ENCODE measurements around the gene IRX3. TPM values are rescaled to one million over a fixed set of nuclear protein-coding genes. Genes with fewer than 3 reads are reported as not detected.

IRX3 gene
- total RNA-seq, 1 donor from 2014 or later: 3.2 TPM

DNA sequence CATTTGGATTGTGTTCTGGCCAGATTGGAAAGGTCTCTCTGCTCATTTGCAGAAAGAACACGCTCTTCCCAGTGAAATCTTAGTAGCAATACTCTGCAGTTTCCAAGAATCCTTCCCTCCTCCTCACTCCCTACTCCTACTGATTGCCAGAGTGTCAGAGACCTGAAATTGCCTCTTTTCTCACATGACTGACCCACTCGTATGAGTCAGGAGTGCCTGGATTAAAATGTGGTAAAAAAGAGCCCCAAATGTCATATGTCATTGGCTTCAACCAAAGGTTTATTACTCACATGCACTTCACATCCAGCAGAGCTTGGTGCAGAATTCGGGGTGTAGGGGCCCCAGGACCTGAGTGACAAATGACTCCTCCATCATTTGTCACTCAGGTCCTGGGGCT is 39.7 kb upstream of the IRX3 start:
- Histone ChIP-seq H3K27me3 (ENCODE audit: control insufficient read depth, insufficient read depth, low read length) (no peaks in the 10 kb centered on the region), H3K4me3 (ENCODE audit: low read depth, low read length) (no peak overlapping the region), H3K36me3 (ENCODE audit: control insufficient read depth, insufficient read depth, low read length) (no peaks in the 10 kb centered on the region)
- TF ChIP-seq, protein P1, sequence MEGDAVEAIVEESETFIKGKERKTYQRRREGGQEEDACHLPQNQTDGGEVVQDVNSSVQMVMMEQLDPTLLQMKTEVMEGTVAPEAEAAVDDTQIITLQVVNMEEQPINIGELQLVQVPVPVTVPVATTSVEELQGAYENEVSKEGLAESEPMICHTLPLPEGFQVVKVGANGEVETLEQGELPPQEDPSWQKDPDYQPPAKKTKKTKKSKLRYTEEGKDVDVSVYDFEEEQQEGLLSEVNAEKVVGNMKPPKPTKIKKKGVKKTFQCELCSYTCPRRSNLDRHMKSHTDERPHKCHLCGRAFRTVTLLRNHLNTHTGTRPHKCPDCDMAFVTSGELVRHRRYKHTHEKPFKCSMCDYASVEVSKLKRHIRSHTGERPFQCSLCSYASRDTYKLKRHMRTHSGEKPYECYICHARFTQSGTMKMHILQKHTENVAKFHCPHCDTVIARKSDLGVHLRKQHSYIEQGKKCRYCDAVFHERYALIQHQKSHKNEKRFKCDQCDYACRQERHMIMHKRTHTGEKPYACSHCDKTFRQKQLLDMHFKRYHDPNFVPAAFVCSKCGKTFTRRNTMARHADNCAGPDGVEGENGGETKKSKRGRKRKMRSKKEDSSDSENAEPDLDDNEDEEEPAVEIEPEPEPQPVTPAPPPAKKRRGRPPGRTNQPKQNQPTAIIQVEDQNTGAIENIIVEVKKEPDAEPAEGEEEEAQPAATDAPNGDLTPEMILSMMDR (IDR thresholded peaks at IDR 0.05; ENCODE audit: insufficient read depth, low read length, poor library complexity, severe bottlenecking): no peak
- DNase-seq (ENCODE audit: low read depth): peak; percentile 42

- Histone ChIP-seq H3K36me3 (ENCODE audit: control insufficient read depth, insufficient read depth, low read length) (no peaks in the 10 kb centered on the region), H3K27me3 (ENCODE audit: control insufficient read depth, insufficient read depth, low read length) (no peaks in the 10 kb centered on the region), H3K4me3 (ENCODE audit: low read depth, low read length) (no peak overlapping the region)
- DNase-seq (ENCODE audit: low read depth): no peak
- TF ChIP-seq, protein P1 (IDR thresholded peaks at IDR 0.05; ENCODE audit: insufficient read depth, low read length, poor library complexity, severe bottlenecking): no peak
These were observed 39.2 kb upstream of the IRX3 start for GRCh38 chr16:54325616-54326265.

DNA sequence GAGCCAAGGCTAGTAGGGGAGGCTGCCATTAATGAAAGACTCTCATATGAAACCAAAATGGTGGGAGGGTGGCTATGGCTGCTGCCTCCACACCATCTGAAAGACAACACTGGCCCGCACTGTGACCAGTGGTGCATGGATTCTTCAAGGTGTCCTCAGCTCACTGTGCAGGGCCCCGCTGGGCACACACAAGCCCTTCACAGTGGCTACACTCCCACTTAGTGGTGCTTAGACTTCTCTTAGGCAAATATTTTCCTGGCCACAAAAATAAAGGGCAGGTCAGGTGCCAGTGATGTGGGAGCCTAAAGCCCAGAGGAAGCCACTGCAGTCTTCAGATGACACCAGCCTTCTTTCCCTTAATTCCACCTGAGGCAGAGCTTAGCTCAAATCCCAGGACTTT is 38.1 kb upstream of the IRX3 start:
- no peak for DNase-seq (ENCODE audit: low read depth)
- TF ChIP-seq, protein P1 (IDR thresholded peaks at IDR 0.05; ENCODE audit: insufficient read depth, low read length, poor library complexity, severe bottlenecking): no peak
- Histone ChIP-seq H3K27me3 (ENCODE audit: control insufficient read depth, insufficient read depth, low read length) (no peaks in the 10 kb centered on the region), H3K36me3 (ENCODE audit: control insufficient read depth, insufficient read depth, low read length) (no peaks in the 10 kb centered on the region), H3K4me3 (ENCODE audit: low read depth, low read length) (no peak overlapping the region)

- Histone ChIP-seq H3K4me3 (ENCODE audit: low read depth, low read length) (no peak overlapping the region), H3K36me3 (ENCODE audit: control insufficient read depth, insufficient read depth, low read length) (no peaks in the 10 kb centered on the region), H3K27me3 (ENCODE audit: control insufficient read depth, insufficient read depth, low read length) (no peaks in the 10 kb centered on the region)
- no peak for DNase-seq (ENCODE audit: low read depth)
- TF ChIP-seq, protein P1 (IDR thresholded peaks at IDR 0.05; ENCODE audit: insufficient read depth, low read length, poor library complexity, severe bottlenecking): no peak
These were observed 34.2 kb upstream of the IRX3 start for GRCh38 chr16:54320697-54321340.

- peak; percentile 32 for DNase-seq (ENCODE audit: low read depth)
- H3K36me3 ChIP-seq (ENCODE audit: control insufficient read depth, insufficient read depth, low read length): no peaks in the 10 kb centered on the region
- no peak overlapping the region for H3K4me3 ChIP-seq (ENCODE audit: low read depth, low read length)
- H3K27me3 ChIP-seq (ENCODE audit: control insufficient read depth, insufficient read depth, low read length): no peaks in the 10 kb centered on the region
- TF ChIP-seq, protein P1 (IDR thresholded peaks at IDR 0.05; ENCODE audit: insufficient read depth, low read length, poor library complexity, severe bottlenecking): no peak
These were observed 32.4 kb upstream of the IRX3 start for GRCh38 chr16:54318941-54319340.

All from kidney epithelial cell (primary cell).